GM12875 (cell line): ENCODE measurements around the gene CALN1.

ENCODE experiments used
- H3K4me3 ChIP-seq: one replicate; pipeline ENCODE4 v1.5.1; 2011; ENCODE audit warnings: low read depth, low read length, control low read depth
- CTCF ChIP-seq: IDR thresholded peaks from 2 replicates; pipeline ENCODE4 v1.5.1; 2011; ENCODE audit warnings: low read depth, mild to moderate bottlenecking, control low read depth, inconsistent platforms, low read length, moderate library complexity, borderline replicate concordance; ENCODE audit not compliant: insufficient read depth

CALN1 gene

DNA sequence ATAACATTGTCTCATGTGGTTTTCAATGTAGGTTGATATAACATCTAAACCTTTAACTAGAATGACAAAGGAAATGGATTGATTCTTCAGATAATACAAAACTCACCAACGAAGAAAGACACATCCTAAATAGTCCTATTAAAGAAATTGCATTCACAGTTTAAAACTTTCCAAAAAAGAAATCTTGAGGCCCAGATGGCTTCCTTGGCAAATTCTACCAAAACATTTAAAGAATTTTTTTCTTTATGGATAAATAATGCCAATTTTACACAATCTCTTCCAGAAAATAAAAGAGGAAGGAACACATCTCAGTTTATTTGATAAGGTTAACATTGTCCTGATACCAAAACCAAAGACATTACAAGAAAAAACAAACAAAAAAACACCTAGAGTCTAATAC lies 349.5 kb downstream of the CALN1 start:
- H3K4me3 ChIP-seq, result no peak overlapping the region
- TF ChIP-seq CTCF, result no peak

DNA sequence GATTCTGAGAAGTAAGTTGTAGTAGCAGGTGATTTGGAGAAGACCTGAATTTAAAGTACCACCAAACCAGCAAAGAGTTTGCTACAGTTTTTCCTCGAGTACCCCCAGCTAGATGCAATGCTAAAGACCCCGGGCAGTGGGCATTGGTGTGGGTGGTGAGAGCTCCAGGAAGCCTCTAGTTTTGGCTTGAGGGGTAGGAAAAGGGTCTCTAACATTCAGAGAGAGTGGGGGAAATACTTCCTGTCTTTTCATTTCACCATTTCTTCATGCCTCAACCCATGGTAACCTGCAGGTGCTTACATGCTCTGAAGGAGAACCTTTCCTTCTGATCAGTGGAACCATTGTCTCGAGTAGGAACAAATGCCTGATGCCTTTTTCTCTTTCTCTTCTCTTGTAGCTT lies 352.2 kb downstream of the CALN1 start:
- H3K4me3 ChIP-seq, result no peak overlapping the region
- TF ChIP-seq CTCF, result no peak

DNA sequence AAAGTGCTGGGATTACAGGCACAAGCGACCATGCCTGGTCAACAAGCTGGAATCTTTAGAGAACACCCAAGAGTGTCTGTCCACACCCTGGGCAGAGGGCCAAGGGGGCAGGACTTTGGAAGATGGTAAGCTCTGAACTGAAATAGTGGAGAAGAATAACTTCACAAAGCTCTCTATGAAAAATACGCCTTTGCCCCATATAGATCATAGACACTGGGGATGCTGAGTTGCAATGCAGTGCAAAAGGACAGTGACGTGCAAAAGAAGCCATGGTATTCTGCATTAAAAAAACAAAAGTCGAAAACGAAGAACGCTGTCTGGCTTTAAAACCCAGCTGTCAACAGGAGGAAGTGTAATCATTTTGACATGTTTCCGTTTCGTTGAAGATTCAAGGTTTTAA lies 353.6 kb downstream of the CALN1 start:
- no peak for TF ChIP-seq CTCF
- H3K4me3 ChIP-seq, result no peak overlapping the region

- no peak overlapping the region for H3K4me3 ChIP-seq
- no peak for TF ChIP-seq CTCF
These were observed 354.3 kb downstream of the CALN1 start for GRCh38 chr7:72057796-72058195.

DNA sequence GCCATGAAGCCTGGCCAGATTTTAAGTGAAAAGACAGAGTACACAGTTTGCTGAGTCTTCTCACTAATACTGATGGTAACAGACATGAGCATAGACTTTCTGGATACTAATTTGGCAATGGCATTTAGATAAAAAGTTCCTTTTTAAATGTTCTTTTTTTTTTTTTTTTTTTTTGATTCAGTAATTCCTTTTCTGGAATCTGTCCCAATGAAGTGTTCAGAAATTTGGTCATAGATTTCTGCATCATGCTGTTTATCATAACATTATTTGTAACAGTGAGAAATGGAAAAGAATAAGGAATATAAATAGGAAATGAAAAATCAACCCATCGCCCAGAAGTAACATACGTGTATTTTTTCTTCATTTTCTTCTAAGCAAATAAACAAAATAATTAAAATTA lies 354.9 kb downstream of the CALN1 start:
- no peak overlapping the region for H3K4me3 ChIP-seq
- no peak for TF ChIP-seq CTCF

DNA sequence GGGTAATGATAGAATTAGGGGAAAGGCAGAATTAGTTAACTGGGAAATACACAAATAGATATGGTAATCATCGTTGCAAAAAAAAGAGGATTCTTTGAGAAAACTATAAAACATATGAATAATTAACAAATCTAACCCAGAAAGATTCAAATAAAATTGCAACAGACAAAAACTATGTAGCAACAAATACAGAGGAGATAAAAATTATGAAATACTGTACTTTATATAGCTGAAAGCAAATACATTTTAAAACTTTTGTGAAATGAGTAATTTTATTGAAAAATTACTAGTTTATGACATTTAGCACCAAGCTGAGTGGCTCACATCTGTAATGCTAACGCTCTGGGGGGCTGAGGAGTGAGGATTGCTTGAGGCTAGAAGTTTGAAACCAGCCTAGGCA lies 356.7 kb downstream of the CALN1 start:
- no peak for TF ChIP-seq CTCF
- H3K4me3 ChIP-seq, result no peak overlapping the region

DNA sequence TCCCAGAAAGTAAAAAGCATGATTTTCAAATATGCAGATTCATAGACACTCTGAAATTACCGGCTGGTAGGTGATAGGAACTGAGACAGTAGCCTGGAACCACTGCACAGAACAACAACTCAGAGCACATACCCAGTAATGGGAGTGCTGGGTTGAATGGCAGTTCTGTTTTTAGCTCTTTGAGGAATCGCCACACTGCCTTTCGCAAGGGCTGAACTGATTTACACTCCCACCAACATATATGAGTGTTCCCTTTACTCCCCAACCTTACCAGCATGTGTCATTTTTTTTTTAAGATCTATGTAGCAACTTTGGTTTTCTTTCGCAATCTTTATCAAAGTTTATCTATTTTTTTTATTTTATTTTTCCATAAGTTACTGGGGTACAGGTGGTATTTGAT lies 358.8 kb downstream of the CALN1 start:
- no peak for TF ChIP-seq CTCF
- H3K4me3 ChIP-seq, result no peak overlapping the region
